Neural progenitor cell (in vitro differentiated cells): ENCODE measurements around the gene RAPGEF2. TPM values are rescaled to one million over a fixed set of nuclear protein-coding genes. Genes with fewer than 3 reads are reported as not detected.

Experiments
- DNase-seq: peaks from one replicate; pipeline ENCODE4 v3.0.0-alpha.2; 2016; ENCODE audit warnings: low spot score
- H2AFZ ChIP-seq: fragments of 200-600 bp; sonication (generic); replicated peaks from 2 replicates; pipeline ENCODE4 v1.6.1; 2016; ENCODE audit warnings: antibody characterized with exemption
- H3F3A ChIP-seq: fragments of 200-600 bp; sonication (generic); 2 replicates; pipeline ENCODE4 v1.6.1; 2016; ENCODE audit warnings: antibody characterized with exemption, low read depth
- H3K27ac ChIP-seq: fragments of 200-600 bp; sonication (generic); 2 replicates; pipeline ENCODE4 v1.5.1; 2016; ENCODE audit warnings: mild to moderate bottlenecking
- H3K27me3 ChIP-seq: fragments of 200-600 bp; sonication (generic); 2 replicates; pipeline ENCODE4 v1.6.1; 2016; ENCODE audit warnings: mild to moderate bottlenecking, moderate library complexity
- H3K36me3 ChIP-seq: fragments of 200-600 bp; sonication (generic); 2 replicates; pipeline ENCODE4 v1.5.1; 2016
- H3K4me1 ChIP-seq: fragments of 200-600 bp; sonication (generic); 2 replicates; pipeline ENCODE4 v1.6.1; 2016; ENCODE audit warnings: mixed run types
- H3K4me2 ChIP-seq: fragments of 200-600 bp; sonication (generic); 2 replicates; pipeline ENCODE4 v1.6.1; 2016
- H3K4me3 ChIP-seq: fragments of 200-600 bp; sonication (generic); 2 replicates; pipeline ENCODE4 v1.5.1; 2016
- H3K79me2 ChIP-seq: fragments of 200-600 bp; sonication (generic); 2 replicates; pipeline ENCODE4 v1.6.1; 2016; ENCODE audit warnings: low read depth
- H3K9ac ChIP-seq: fragments of 200-600 bp; sonication (generic); 2 replicates; pipeline ENCODE4 v1.6.1; 2016
- H3K9me3 ChIP-seq: fragments of 200-600 bp; sonication (generic); 2 replicates; pipeline ENCODE4 v1.5.1; 2016; ENCODE audit warnings: low read depth
- H4K20me1 ChIP-seq: fragments of 200-600 bp; sonication (generic); 2 replicates; pipeline ENCODE4 v1.6.1; 2016; ENCODE audit warnings: low read depth
- H3K27ac Mint-ChIP-seq: 3 replicates; pipeline ENCODE4 v1.8.0; 2021; ENCODE audit warnings: mixed read lengths
- H3K27me3 Mint-ChIP-seq: 2 replicates; pipeline ENCODE4 v1.8.0; 2022; ENCODE audit warnings: low read depth, mild to moderate bottlenecking, inconsistent platforms, moderate library complexity, mixed read lengths; ENCODE audit not compliant: insufficient read depth
- H3K36me3 Mint-ChIP-seq: 3 replicates; pipeline ENCODE4 v1.8.0; 2021; ENCODE audit warnings: mixed read lengths
- H3K4me1 Mint-ChIP-seq: 3 replicates; pipeline ENCODE4 v1.8.0; 2021; ENCODE audit warnings: mixed read lengths
- H3K4me3 Mint-ChIP-seq: 3 replicates; pipeline ENCODE4 v1.8.0; 2021; ENCODE audit warnings: mild to moderate bottlenecking, moderate library complexity, mixed read lengths
- H3K9me3 Mint-ChIP-seq: 3 replicates; pipeline ENCODE4 v1.8.0; 2020; ENCODE audit warnings: mixed read lengths
- EZH2 ChIP-seq: fragments of 200-600 bp; sonication (generic); IDR thresholded peaks from 2 replicates; pipeline ENCODE4 v1.6.1; 2017; ENCODE audit warnings: antibody characterized with exemption, mild to moderate bottlenecking, moderate library complexity
- EZH2phosphoT487 ChIP-seq: fragments of 200-600 bp; sonication (generic); IDR thresholded peaks from 2 replicates; pipeline ENCODE4 v1.6.1; 2017; ENCODE audit warnings: antibody characterized with exemption
- total RNA-seq: library from RNA; depleted of rRNA; stranded (reverse); fragments of >200 nt; gene quantifications from 2 replicates; pipeline ENCODE4 v1.2.3, GENCODE V29; 2015; ENCODE audit warnings: low replicate concordance
- TF ChIP-seq, protein P1 (sequence below): fragments of 200-600 bp; sonication (generic); IDR thresholded peaks from 2 replicates; pipeline ENCODE4 v1.5.1; 2017; ENCODE audit warnings: antibody characterized with exemption, mild to moderate bottlenecking

Gene RAPGEF2
- total RNA-seq, 1 donor from 2014 or later: 70.4 TPM

DNA sequence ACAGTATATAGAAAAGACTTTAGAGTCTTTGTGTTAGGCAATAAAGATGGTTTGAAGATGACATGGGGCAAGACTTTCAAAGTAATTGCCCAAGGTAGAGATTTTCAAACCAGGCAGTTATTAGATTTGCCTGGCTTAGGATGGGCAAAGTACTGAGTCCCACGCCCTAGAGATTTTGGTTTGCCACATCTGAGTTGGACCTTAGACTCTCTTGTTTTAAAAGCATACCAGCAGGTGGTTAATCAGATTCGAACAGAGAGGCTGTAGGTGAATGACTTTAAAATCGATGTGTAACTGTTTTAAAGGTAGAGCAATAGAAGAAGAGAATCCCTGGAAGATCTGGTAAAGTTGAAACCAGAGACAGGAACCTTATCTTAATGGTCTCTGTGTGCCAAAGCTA, 121.5 kb downstream of the RAPGEF2 start:
- Histone ChIP-seq H3K9ac (no peak overlapping the region), H3K36me3 (no peaks in the 10 kb centered on the region), H3K79me2 (peaks cover 42% of the 10 kb centered on the region), H2AFZ (no peak overlapping the region), H3K27ac (no peak overlapping the region), H3K9me3 (no peaks in the 10 kb centered on the region), H3K27me3 (no peaks in the 10 kb centered on the region), H3K4me2 (no peak overlapping the region), H4K20me1 (peaks cover 5% of the 10 kb centered on the region), H3K4me3 (no peak overlapping the region), H3K4me1 (peaks cover 8% of the 10 kb centered on the region), H3F3A (no peaks in the 10 kb centered on the region)
- Mint-ChIP-seq H3K4me3 (no peak overlapping the region), H3K36me3 (peaks cover 8% of the 10 kb centered on the region), H3K27me3 (no peaks in the 10 kb centered on the region), H3K9me3 (peaks cover 4% of the 10 kb centered on the region), H3K27ac (no peak overlapping the region), H3K4me1 (peaks cover 16% of the 10 kb centered on the region)
- DNase-seq: no peak
- TF ChIP-seq EZH2 (no peak), EZH2phosphoT487 (no peak)
- TF ChIP-seq, protein P1, sequence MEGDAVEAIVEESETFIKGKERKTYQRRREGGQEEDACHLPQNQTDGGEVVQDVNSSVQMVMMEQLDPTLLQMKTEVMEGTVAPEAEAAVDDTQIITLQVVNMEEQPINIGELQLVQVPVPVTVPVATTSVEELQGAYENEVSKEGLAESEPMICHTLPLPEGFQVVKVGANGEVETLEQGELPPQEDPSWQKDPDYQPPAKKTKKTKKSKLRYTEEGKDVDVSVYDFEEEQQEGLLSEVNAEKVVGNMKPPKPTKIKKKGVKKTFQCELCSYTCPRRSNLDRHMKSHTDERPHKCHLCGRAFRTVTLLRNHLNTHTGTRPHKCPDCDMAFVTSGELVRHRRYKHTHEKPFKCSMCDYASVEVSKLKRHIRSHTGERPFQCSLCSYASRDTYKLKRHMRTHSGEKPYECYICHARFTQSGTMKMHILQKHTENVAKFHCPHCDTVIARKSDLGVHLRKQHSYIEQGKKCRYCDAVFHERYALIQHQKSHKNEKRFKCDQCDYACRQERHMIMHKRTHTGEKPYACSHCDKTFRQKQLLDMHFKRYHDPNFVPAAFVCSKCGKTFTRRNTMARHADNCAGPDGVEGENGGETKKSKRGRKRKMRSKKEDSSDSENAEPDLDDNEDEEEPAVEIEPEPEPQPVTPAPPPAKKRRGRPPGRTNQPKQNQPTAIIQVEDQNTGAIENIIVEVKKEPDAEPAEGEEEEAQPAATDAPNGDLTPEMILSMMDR: no peak

DNA sequence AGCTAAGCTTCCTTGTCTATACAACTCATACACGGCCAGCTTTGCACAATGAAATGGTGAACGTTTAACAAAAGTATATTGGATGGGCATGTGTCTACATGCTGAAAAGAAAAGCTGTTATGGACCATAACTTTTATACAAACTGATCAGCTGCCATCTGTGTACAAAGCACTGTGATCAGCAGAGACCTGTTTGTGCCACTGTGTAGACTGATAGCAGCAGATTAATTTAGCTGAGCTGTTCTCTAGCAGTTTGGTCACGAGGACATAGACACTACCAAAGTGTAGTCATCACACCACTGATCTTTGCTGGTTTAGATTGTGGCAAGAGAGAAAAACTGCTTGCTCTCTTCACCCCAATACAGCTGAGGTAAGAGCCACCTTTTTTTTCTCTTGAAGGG, 124.5 kb downstream of the RAPGEF2 start:
- DNase-seq: no peak
- Histone ChIP-seq H3K4me1 (peaks cover 10% of the 10 kb centered on the region), H3K4me3 (no peak overlapping the region), H4K20me1 (peaks cover 5% of the 10 kb centered on the region), H2AFZ (no peak overlapping the region), H3K36me3 (no peaks in the 10 kb centered on the region), H3K4me2 (no peak overlapping the region), H3K79me2 (peaks cover 49% of the 10 kb centered on the region), H3K27me3 (no peaks in the 10 kb centered on the region), H3K9ac (no peak overlapping the region), H3K9me3 (no peaks in the 10 kb centered on the region), H3F3A (no peaks in the 10 kb centered on the region), H3K27ac (no peak overlapping the region)
- H3K4me3 Mint-ChIP-seq: no peak overlapping the region
- TF ChIP-seq EZH2phosphoT487: no peak
- no peak for TF ChIP-seq EZH2
- TF ChIP-seq, protein P1: no peak
- no peak overlapping the region for H3K27ac Mint-ChIP-seq
- no peaks in the 10 kb centered on the region for H3K27me3 Mint-ChIP-seq
- H3K36me3 Mint-ChIP-seq: peaks cover 15% of the 10 kb centered on the region
- H3K9me3 Mint-ChIP-seq: peaks cover 8% of the 10 kb centered on the region
- H3K4me1 Mint-ChIP-seq: peaks cover 16% of the 10 kb centered on the region

DNA sequence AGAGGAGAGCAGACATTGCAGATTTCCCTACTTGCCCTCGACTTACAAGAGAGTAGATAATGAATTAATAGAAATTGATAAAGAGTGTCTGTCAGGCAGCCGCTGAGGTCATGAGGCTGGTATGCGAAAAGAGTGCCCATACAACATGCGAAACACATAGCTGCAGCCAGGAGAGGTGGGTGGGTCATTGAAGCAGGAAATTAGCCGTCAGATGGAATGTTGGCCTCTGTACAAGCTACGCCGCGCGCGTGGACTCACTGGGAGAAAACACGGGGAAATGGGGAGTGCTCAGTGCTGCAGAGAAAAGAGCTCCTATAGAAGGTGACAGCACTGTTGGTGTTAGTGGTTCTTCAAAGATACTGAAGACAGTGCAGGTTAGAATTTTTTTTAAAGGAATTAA, 125.1 kb downstream of the RAPGEF2 start:
- peak overlapping the region; percentile 0 for H3K27ac ChIP-seq
- Mint-ChIP-seq H3K36me3 (peaks cover 15% of the 10 kb centered on the region), H3K4me3 (no peak overlapping the region), H3K27ac (peak overlapping the region; percentile 2), H3K9me3 (peaks cover 10% of the 10 kb centered on the region), H3K4me1 (peaks cover 16% of the 10 kb centered on the region), H3K27me3 (no peaks in the 10 kb centered on the region)
- no peaks in the 10 kb centered on the region for H3K36me3 ChIP-seq
- H3K9ac ChIP-seq: no peak overlapping the region
- H3K9me3 ChIP-seq: no peaks in the 10 kb centered on the region
- no peaks in the 10 kb centered on the region for H3K27me3 ChIP-seq
- TF ChIP-seq EZH2 (no peak), EZH2phosphoT487 (no peak)
- TF ChIP-seq, protein P1: no peak
- H2AFZ ChIP-seq: no peak overlapping the region
- H4K20me1 ChIP-seq: peaks cover 5% of the 10 kb centered on the region
- H3K79me2 ChIP-seq: peaks cover 52% of the 10 kb centered on the region
- peak; percentile 63 for DNase-seq
- H3K4me3 ChIP-seq: no peak overlapping the region
- H3K4me2 ChIP-seq: no peak overlapping the region
- no peaks in the 10 kb centered on the region for H3F3A ChIP-seq
- peaks cover 10% of the 10 kb centered on the region for H3K4me1 ChIP-seq
